GM21619 (cell line): ENCODE measurements around the gene NLRC3.
"Not testable (repeated sequence)": the region's sequence is repeated elsewhere in the genome, so short reads cannot be mapped to it uniquely, and the experiment has no call there.

Experiments used
- ATAC-seq: cut with Tn5 transposase; IDR thresholded peaks from one replicate; pipeline ENCODE4 v1.9.1; 2021; ENCODE audit not compliant: unreplicated experiment

NLRC3 gene

DNA sequence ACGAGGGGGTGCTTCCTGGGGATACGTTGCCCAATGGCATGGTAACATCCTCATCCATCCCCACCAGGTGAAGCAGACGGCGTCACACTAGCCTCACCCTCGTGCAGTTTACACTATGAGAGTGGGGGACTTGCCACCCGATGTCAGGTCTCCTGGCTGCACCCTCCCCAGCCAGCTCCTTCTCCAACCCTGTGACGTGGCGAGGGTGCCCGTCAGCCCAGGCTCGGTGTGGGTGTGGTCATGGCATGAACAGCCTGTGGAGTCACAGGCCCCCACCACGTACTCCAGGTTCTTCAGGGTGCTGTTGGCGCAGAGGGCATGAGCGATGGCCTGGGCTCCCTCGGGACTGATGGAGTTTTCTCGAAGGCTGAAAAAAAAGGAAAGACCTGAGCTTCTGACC lies 28.3 kb downstream of the NLRC3 start:
- no peak for ATAC-seq

GRCh38 chr16:3548445-3548844 lies 28.8 kb downstream of the NLRC3 start:
- no peak for ATAC-seq

DNA sequence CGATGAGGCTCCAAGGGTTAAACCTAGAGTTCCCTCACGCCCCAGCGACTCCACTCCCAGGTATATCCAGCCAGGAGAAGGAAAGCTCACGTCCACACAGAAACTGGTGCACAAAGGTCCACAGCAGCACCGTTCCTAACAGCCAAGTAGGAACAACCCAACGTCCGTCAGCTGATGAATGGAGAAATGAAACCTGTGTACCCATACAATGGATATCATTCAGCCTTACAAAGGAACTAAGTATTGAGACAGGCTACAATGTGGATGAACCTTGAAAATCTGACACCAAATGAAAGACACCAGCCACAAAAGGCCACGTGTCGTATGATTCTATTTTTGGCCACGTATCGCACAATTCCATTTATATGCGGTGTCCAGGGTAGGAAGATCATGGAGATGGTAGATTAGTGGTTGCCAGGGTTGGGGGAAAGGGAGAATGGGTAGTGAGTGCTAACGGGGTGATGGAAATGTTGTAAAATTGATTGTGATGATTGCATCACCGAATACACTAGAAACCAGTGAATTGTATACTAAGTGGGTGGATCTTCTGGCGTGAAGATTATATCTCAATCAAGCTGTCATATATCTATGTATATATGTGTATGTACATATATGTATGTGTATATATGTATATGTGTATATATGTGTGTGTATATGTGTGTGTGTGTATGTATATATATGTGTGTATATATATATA lies 30.1 kb downstream of the NLRC3 start:
- ATAC-seq = no peak

GRCh38 chr16:3542601-3543373 lies 34.4 kb downstream of the NLRC3 start:
- no peak for ATAC-seq

DNA sequence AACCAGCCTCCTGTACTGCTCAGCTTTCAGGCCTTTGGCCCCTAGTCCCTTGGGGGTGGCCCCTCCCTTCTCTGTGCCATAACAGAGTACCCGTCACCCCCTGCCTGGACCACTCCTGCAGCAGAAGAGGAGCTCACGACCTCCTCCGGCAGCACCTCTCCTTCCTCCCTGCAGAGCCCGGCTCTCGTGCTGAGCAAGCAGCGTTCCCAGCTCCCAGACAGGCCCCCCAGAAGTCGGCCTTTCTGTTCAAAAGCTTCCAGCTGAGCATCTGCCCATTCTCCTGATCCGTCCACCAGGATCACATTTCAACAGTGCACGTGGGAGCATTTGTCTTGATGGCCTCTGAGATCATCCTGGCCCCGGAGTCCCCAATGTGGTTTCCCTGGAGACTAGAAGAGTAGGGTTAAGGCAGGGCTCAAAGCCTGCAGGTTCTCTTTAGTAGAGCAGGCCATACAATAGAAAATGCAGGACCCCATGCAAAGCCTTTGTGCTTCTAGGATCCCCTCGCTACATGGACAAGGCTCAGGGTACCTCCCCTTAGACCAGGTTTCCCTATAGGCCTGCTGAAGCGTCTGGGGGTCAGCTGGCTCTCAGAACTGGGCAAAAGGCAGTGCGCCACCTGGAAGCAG lies 35.6 kb downstream of the NLRC3 start:
- no peak for ATAC-seq

DNA sequence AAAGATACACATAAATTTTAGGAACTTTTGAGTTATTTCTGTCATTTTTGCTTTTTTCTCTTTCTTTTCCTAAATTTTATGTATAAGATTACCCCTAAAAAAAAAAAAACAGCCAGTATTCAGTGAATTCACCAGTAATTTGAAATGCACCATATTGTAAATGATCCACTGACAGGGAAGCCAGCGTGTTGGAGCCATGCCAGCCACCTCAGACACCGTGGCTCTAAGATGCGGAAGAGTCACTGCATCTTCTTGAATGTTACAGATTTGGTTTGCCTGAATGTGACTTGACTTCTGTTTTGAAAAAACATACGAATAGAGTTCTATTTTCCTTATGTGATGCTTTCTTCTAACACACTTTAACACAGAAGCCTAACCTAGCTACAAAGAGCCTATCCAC lies 39.0 kb downstream of the NLRC3 start:
- ATAC-seq = no peak

DNA sequence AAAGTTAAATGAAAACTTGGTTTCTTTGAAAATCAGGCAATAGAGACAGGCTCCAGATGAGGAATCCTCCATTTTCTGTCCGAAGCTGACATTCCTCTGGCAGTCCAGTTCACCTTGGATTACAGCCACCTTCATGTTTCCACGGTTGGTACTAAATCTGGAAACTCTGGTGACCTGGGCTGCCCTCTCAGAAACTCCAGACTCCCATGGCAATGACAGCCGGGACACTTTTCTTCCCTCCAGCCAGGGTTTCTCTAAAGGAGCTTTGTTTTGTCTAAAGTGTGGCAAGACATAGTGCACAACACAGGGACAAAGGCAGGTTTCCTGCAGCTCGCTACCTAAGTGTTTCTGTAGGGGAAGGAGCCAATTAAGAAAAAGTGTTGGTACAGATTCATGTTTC lies 40.4 kb downstream of the NLRC3 start:
- no peak for ATAC-seq

DNA sequence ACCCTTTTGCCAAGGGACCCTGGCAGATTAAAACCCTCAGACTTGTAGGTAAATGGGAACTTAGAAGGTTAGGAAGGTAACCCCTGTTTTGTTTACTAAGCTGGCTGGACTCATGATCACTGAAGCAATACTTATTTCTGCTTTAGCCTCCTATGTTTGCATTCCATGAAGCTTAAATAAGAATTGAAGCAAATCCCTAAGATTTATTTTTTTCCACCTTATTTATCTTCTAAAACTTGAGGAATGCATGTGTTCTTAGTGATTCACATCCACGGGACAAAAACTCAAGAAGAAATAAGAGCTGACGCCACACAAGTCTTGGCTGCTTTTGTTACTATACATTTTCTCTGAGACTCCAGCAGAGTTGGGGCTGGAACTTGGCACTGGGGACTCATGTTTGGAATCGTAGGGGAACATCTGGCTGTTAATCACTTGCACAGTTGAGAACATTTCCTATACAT lies 40.9 kb downstream of the NLRC3 start:
- ATAC-seq = no peak

DNA sequence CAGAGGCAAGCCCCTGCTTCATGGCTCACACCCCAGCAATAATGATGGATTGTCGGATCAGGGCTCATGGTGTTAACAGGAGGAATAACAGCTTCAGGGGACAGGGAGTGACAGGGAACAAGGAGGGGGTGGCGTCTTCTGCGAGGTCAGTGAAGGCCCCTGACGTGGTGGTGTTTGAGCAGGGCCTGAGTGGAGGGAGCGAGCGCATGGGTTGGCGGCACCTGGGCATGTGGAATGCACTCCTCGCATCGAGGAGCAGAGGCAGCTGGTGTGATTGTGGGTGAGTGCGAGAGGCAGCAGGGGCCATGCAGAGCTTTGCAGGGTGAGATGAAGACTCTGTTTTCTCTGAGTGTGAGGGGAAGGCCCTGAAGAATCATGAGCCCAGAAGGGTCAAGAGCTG lies 43.1 kb downstream of the NLRC3 start:
- no peak for ATAC-seq

- no peak for ATAC-seq
Observed at GRCh38 chr16:3532741-3533140, 44.5 kb downstream of the NLRC3 start.

GRCh38 chr16:3530371-3530914 lies 46.8 kb downstream of the NLRC3 start:
- no peak for ATAC-seq

- ATAC-seq = no peak
Observed at GRCh38 chr16:3529175-3529574, 48.0 kb downstream of the NLRC3 start.

- no peak for ATAC-seq
Observed at GRCh38 chr16:3528406-3528805, 48.8 kb downstream of the NLRC3 start.

GRCh38 chr16:3527216-3527829 lies 49.9 kb downstream of the NLRC3 start:
- not testable (repeated sequence) for ATAC-seq

DNA sequence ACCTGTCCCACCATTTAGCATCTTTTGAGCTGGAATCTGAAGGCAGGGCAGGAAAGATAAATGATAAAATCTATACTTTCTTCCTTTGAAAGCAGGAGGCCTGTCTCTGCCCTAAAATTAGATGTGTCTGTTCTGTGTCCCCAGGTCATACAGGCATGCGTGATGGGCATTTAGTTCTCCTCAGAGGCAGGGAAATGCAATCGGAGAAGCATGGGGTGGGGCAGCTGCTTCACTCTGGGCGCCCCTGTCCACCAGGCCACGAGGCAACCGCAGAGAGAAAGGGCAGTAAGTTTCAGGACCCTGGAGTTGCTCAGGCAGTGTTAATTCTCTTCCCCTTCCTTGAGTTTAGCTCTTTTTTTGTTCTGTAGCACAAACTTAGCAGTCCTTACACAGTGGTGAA lies 51.3 kb downstream of the NLRC3 start:
- ATAC-seq = no peak

DNA sequence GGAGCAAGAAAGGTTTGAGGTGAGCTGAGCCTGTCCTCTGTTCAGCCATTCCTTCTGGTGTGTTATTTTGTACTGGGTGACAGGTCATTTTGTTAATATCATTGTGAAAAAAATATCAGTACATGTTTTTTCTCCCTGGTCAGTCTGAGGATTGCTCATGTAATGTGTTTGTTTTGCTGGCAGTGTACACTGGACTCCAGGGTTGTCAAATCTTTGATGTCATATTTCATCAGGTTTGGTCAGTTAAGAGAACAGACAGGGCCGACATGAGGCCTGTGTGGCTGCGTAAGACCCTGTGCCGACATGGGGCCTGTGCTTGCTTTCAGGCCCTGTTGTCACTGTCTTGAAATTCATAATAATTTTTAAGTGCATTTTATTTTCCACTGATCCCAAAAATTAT lies 53.9 kb downstream of the NLRC3 start:
- no peak for ATAC-seq

DNA sequence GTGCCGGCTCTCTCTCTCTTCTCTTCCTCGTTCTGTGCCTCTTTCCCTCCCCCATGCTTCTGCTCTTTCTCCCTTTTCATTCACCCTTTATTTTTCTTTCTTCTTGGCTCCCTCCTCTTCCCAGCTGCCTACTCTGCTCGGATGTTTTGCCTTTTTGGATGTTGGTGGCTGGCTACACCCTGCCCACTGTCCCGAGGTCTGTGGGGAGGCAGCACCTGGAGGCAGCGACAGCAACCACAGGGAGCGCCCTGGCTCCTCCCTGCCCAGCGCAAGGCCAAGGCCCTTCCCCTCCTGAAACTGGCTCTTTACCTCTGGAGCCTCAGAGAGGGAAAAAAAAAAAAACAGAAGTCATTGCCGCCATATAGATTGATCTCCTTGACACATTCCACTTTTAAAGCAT lies 56.4 kb downstream of the NLRC3 start:
- no peak for ATAC-seq

DNA sequence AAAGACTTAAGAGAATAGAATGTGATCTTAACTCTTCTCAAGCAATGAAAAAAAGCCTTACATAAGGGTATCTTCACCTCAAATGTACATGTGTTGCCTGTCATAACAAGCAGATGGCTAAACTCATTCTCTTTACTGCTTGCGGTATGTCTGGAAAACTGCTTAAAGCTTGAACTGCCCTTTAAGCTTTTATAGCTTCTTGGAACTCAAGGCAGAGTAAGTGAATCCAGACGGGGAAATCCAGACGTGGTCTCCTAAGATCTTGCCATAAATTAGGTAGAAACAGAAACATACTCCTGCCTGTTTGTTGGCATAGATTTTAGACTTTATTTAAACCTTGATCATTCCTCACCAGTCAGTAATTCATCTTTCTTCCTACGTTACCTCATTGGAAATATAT lies 56.8 kb downstream of the NLRC3 start:
- no peak for ATAC-seq

DNA sequence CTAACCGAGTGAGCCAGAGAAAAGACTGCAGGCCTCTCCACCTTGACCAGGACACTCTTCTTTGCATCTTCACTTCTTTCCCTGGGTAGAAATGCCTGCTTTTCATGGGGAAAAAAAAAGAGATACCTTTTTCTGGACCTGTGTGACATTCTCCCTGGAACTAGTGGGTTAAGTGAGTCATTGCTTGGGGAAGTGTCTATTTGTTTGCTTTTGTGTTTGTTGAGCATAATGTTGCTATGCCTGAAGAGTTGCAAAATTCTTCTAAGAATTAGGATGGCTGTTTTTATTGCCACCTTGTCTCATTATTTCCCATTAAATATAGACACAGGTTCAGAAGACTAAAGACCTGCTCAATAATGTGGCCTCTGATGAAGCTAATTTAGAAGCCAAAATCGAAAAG lies 57.6 kb downstream of the NLRC3 start:
- ATAC-seq = no peak

DNA sequence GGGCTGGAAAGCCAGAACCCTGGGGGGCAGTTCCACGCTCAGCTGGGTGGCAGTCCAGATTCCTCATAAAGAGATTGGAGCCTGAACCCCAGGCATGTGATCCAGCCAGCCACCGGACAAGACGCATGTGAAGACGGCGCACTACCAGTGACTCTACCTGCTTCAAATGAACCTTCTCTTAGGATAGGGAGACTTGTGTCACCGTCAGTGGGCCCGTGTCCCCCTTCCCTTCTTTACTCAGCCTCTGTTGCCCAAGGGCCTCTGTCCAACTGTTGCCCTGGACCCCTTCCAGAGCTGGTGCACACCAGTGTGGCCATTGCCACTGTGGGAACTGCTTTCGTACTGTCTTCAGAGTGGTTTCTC lies 58.2 kb downstream of the NLRC3 start:
- no peak for ATAC-seq

DNA sequence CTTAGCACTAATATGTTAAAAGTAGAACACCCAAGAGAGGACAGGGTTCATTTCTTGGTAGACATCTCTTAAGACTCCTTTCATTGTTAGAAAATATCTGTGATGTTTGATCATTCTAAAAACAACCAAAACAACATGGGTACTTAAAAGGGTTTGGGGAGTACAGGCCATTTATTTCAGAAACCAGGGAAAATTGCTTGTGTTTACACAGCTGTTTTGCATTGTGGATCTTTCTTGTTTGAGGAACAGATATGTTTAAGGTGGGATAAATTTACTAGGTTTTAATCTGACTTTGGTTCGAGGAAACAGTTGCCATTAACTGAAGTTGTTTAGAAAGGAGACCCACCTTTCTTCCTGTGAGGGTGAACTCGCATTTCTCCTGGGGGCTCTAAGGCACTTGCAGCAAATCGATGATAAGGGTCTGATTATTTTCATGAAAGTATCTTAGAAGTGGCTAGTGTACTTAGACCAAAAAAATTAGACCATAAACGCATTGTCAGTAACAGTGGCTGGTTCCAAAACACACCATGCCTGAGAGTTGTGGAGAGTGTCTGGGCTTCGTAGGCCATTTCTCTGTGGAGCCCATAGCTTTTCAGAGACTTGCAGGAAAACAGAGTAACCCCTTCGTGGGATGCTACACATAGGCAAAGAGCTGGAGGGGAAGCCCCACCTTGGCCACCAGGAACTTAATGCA lies 58.8 kb downstream of the NLRC3 start:
- ATAC-seq = no peak
